ENCODE results near the gene ZBTB7C. TPM values are rescaled to one million over a fixed set of nuclear protein-coding genes. Genes with fewer than 3 reads are reported as not detected.

The ZBTB7C gene
- total and polyA plus RNA-seq, 2 experiments from 2014 or later: 2.3 to 5.5 TPM

DNA sequence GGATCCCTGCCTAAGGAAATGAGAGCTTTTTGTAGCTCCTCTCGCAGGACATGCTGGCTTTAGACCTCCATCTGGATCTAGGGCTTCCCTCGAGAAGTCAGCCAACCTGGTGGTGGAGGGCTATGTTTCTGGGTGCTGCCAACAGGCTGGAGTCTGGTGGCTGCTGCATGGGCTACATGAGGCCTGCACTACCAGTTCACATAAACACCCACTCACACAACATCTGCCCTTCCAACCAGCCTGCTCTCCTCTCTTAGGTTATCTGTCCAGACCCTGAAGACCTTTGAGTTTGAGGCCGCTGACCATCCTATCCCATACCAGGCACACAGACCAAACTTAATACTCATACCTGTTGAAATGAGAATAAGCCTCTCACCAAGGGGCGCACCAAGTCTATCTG lies 427.4 kb downstream of the ZBTB7C start:
- no peaks in the 10 kb centered on the region for H3K27me3 ChIP-seq
- H3K36me3 ChIP-seq: no peaks in the 10 kb centered on the region
- no peak overlapping the region for H3K4me3 ChIP-seq
- TF ChIP-seq, protein P1, sequence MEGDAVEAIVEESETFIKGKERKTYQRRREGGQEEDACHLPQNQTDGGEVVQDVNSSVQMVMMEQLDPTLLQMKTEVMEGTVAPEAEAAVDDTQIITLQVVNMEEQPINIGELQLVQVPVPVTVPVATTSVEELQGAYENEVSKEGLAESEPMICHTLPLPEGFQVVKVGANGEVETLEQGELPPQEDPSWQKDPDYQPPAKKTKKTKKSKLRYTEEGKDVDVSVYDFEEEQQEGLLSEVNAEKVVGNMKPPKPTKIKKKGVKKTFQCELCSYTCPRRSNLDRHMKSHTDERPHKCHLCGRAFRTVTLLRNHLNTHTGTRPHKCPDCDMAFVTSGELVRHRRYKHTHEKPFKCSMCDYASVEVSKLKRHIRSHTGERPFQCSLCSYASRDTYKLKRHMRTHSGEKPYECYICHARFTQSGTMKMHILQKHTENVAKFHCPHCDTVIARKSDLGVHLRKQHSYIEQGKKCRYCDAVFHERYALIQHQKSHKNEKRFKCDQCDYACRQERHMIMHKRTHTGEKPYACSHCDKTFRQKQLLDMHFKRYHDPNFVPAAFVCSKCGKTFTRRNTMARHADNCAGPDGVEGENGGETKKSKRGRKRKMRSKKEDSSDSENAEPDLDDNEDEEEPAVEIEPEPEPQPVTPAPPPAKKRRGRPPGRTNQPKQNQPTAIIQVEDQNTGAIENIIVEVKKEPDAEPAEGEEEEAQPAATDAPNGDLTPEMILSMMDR (IDR thresholded peaks at IDR 0.05; ENCODE audit: low read depth, low read length): no peak
- no peak for DNase-seq (ENCODE audit: low read depth in 1 of 2, low spot score in 1 of 2)
- no peak overlapping the region for H3K27ac ChIP-seq
- no peaks in the 10 kb centered on the region for H3K9me3 ChIP-seq (ENCODE audit: low read depth)
- H3K4me1 ChIP-seq (ENCODE audit: low read depth): no peaks in the 10 kb centered on the region

DNA sequence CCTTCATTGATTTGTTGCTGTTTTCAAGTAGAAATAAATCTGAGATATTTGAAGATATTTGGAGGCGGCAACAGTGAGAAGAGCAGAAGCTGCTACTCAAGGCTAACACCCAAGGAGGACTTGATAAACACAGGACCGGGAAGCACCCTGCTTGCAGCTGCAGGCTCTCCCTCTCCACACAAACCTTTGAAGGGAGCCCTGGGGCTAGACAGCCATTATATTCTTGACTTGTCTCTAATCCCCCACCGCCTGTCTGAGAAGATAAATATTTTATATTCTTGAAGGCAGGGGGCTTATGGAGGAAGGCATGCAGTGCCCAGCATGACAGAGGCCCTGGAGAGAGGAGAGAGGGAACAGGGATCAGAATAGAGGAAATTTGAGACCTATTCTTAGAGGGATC lies 427.9 kb downstream of the ZBTB7C start:
- TF ChIP-seq, protein P1 (IDR thresholded peaks at IDR 0.05; ENCODE audit: low read depth, low read length): no peak
- no peak for DNase-seq (ENCODE audit: low read depth in 1 of 2, low spot score in 1 of 2)
- Histone ChIP-seq H3K36me3 (no peaks in the 10 kb centered on the region), H3K9me3 (ENCODE audit: low read depth) (no peaks in the 10 kb centered on the region), H3K4me1 (ENCODE audit: low read depth) (no peaks in the 10 kb centered on the region), H3K27me3 (no peaks in the 10 kb centered on the region), H3K27ac (no peak overlapping the region), H3K4me3 (no peak overlapping the region)

DNA sequence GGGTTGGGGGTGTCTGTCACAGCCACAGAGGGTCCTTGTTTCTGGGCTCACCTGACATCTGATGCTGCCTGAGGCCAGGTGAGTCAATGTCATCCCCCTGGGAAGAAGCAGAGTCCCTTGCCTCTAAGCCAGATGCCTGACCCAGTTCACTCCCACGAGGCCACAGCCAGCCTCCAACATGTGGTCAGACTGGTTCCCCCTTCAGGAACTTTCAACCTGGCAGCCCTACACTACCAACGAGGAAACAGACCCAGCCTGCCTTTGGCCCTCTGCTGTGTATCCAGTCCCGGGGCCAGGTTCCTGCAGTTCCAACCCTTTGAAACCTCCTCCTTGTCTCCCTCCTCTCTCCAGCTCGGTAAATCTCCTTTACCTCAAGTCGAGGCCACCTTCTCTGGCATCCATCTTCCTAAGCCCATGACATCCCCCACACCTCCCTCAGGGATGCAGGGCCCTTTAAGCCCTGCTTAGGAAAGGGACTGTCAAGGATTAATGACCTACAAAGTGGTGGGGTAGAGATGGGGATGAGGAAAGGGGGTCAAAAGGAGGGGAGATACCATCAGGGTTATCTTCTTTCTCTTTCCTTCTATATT lies 429.5 kb downstream of the ZBTB7C start:
- TF ChIP-seq, protein P1 (IDR thresholded peaks at IDR 0.05; ENCODE audit: low read depth, low read length): no peak
- no peak for DNase-seq (ENCODE audit: low read depth in 1 of 2, low spot score in 1 of 2)
- H3K27ac ChIP-seq: no peak overlapping the region
- no peaks in the 10 kb centered on the region for H3K27me3 ChIP-seq
- no peaks in the 10 kb centered on the region for H3K4me1 ChIP-seq (ENCODE audit: low read depth)
- H3K36me3 ChIP-seq: no peaks in the 10 kb centered on the region
- H3K4me3 ChIP-seq: no peak overlapping the region
- no peaks in the 10 kb centered on the region for H3K9me3 ChIP-seq (ENCODE audit: low read depth)

DNA sequence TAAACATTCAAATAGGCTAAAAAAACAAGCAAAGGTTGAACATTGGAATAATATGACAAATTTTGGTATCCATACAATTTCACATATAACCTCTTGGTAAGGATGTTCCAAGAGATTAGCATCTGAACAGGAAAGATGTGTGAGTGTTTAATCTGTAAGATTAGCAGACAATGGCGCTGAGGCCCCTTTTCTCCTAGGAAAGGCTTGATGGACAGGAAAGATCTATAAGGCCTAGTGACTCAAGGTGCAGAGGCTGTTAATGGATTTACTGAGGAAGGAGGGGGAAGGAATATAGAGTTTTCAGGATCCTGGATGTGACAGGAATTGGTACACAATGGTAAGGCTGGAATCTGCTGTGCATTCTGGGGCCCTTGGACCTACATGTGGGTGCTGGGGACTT lies 430.6 kb downstream of the ZBTB7C start:
- Histone ChIP-seq H3K9me3 (ENCODE audit: low read depth) (no peaks in the 10 kb centered on the region), H3K36me3 (no peaks in the 10 kb centered on the region), H3K27ac (no peak overlapping the region), H3K4me1 (ENCODE audit: low read depth) (no peaks in the 10 kb centered on the region), H3K27me3 (no peaks in the 10 kb centered on the region), H3K4me3 (no peak overlapping the region)
- TF ChIP-seq, protein P1 (IDR thresholded peaks at IDR 0.05; ENCODE audit: low read depth, low read length): no peak
- DNase-seq (ENCODE audit: low read depth in 1 of 2, low spot score in 1 of 2): no peak

DNA sequence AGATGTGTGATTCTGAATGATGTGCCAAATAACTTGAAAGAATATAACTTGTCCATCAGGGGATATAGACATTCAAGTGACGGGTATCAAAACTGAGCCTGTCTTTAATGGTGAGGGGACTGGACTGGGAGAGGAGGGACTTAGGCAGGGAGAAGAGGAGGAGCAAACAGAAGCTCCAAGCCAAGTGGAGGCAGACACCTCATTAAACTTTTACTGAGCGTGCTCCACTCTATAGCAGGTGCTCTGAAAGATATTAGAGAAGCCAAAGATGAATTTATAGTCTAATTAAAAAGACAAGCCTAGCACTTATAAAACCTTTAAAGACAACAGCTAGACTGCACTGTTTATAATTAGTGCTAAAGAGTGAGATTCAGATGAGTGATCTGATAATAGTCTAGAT lies 431.0 kb downstream of the ZBTB7C start:
- H3K4me3 ChIP-seq: no peak overlapping the region
- no peak overlapping the region for H3K27ac ChIP-seq
- no peaks in the 10 kb centered on the region for H3K9me3 ChIP-seq (ENCODE audit: low read depth)
- H3K4me1 ChIP-seq (ENCODE audit: low read depth): peaks cover 4% of the 10 kb centered on the region
- DNase-seq (ENCODE audit: low read depth in 1 of 2, low spot score in 1 of 2): no peak
- H3K36me3 ChIP-seq: no peaks in the 10 kb centered on the region
- TF ChIP-seq, protein P1 (IDR thresholded peaks at IDR 0.05; ENCODE audit: low read depth, low read length): no peak
- no peaks in the 10 kb centered on the region for H3K27me3 ChIP-seq

Other genes with a start within 250 kb of the ZBTB7C start
- gene CTIF, start 129.6 kb upstream of the ZBTB7C start, total RNA-seq: 22.0 and 24.4 TPM in 2 replicates
- gene CTIF, start 129.6 kb upstream of the ZBTB7C start, polyA plus RNA-seq: 13.2 and 16.5 TPM in 2 replicates

All from cardiac muscle cell (in vitro differentiated cells and primary cell).